GM23338 (cell line): Measurements from ENCODE around the gene RYR2. TPM values are rescaled to one million over a fixed set of nuclear protein-coding genes. Genes with fewer than 3 reads are reported as not detected.

Source experiments
- ATAC-seq: fragments of 200-7000 bp; cut with Tn5 transposase; 3 replicates; pipeline ENCODE4 v1.9.1; 2020
- DNase-seq: peaks from one replicate; pipeline ENCODE4 v3.0.0-alpha.2; 2015; ENCODE audit warnings: low spot score
- H2AFZ ChIP-seq: fragments of 200-600 bp; sonication (generic); 2 replicates; pipeline ENCODE4 v1.8.0; 2016; ENCODE audit warnings: antibody characterized with exemption, mild to moderate bottlenecking, moderate library complexity
- H3F3A ChIP-seq: fragments of 200-600 bp; sonication (generic); replicated peaks from 2 replicates; pipeline ENCODE4 v1.8.0; 2017; ENCODE audit warnings: antibody characterized with exemption, mixed run types, low read depth
- H3K27ac ChIP-seq: fragments of 200-600 bp; sonication (generic); 2 replicates; pipeline ENCODE4 v1.6.1; 2016; ENCODE audit warnings: low read depth
- H3K27me3 ChIP-seq: fragments of 200-600 bp; sonication (generic); 2 replicates; pipeline ENCODE4 v1.8.0; 2016; ENCODE audit warnings: mild to moderate bottlenecking, mixed run types, moderate library complexity; ENCODE audit not compliant: insufficient read depth
- H3K36me3 ChIP-seq: fragments of 200-600 bp; sonication (generic); 2 replicates; pipeline ENCODE4 v1.8.0; 2016; ENCODE audit warnings: mild to moderate bottlenecking; ENCODE audit not compliant: insufficient read depth
- H3K4me1 ChIP-seq: fragments of 200-600 bp; sonication (generic); 2 replicates; pipeline ENCODE4 v1.8.0; 2016; ENCODE audit warnings: mild to moderate bottlenecking, moderate library complexity; ENCODE audit not compliant: insufficient read depth
- H3K4me2 ChIP-seq: fragments of 200-600 bp; sonication (generic); 2 replicates; pipeline ENCODE4 v1.7.1; 2017; ENCODE audit warnings: mixed run types
- H3K4me3 ChIP-seq: fragments of 200-600 bp; sonication (generic); 2 replicates; pipeline ENCODE4 v1.6.1; 2016; ENCODE audit warnings: mixed run types
- H3K79me2 ChIP-seq: fragments of 200-600 bp; sonication (generic); replicated peaks from 2 replicates; pipeline ENCODE4 v1.8.0; 2017; ENCODE audit warnings: mild to moderate bottlenecking; ENCODE audit not compliant: insufficient read depth
- H3K9me2 ChIP-seq: fragments of 200-600 bp; sonication (generic); 2 replicates; pipeline ENCODE4 v1.8.0; 2017; ENCODE audit not compliant: insufficient read depth
- H4K20me1 ChIP-seq: fragments of 200-600 bp; sonication (generic); replicated peaks from 2 replicates; pipeline ENCODE4 v1.8.0; 2017; ENCODE audit warnings: mild to moderate bottlenecking; ENCODE audit not compliant: insufficient read depth
- H3K27ac Mint-ChIP-seq: 2 replicates; pipeline ENCODE4 v1.8.0; 2020; ENCODE audit warnings: inconsistent platforms, mild to moderate bottlenecking, moderate library complexity, mixed read lengths
- H3K27me3 Mint-ChIP-seq: 3 replicates; pipeline ENCODE4 v1.8.0; 2022; ENCODE audit warnings: low read depth, mild to moderate bottlenecking, moderate library complexity, mixed read lengths, inconsistent platforms; ENCODE audit not compliant: insufficient read depth, poor library complexity
- H3K36me3 Mint-ChIP-seq: 3 replicates; pipeline ENCODE4 v1.8.0; 2021; ENCODE audit warnings: low read depth, mild to moderate bottlenecking, inconsistent platforms, moderate library complexity, mixed read lengths
- H3K4me1 Mint-ChIP-seq: 3 replicates; pipeline ENCODE4 v1.8.0; 2020; ENCODE audit warnings: mild to moderate bottlenecking, inconsistent platforms, mixed read lengths
- H3K4me3 Mint-ChIP-seq: 3 replicates; pipeline ENCODE4 v1.8.0; 2021; ENCODE audit warnings: moderate library complexity, mild to moderate bottlenecking, inconsistent platforms, mixed read lengths
- H3K9me3 Mint-ChIP-seq: 3 replicates; pipeline ENCODE4 v1.8.0; 2020; ENCODE audit warnings: moderate library complexity, mild to moderate bottlenecking, inconsistent platforms, mixed read lengths
- CREB1 ChIP-seq: fragments of 250-450 bp; sonication (Bioruptor Pico); IDR thresholded peaks from 2 replicates; pipeline ENCODE4 v1.5.0; 2020; ENCODE audit warnings: low read depth, mild to moderate bottlenecking, moderate library complexity
- EZH2 ChIP-seq: fragments of 200-600 bp; sonication (generic); IDR thresholded peaks from one replicate; pipeline ENCODE4 v1.8.0; 2017; ENCODE audit warnings: antibody characterized with exemption, mild to moderate bottlenecking, low read depth; ENCODE audit not compliant: unreplicated experiment
- EZH2phosphoT487 ChIP-seq: fragments of 200-600 bp; sonication (generic); IDR thresholded peaks from one replicate; pipeline ENCODE4 v1.8.1; 2018; ENCODE audit warnings: antibody characterized with exemption; ENCODE audit not compliant: unreplicated experiment
- NANOG ChIP-seq: IDR thresholded peaks from 2 replicates; pipeline ENCODE4 v1.6.1; 2016; ENCODE audit warnings: antibody characterized with exemption, borderline replicate concordance
- STAT1 ChIP-seq: IDR thresholded peaks from one replicate; pipeline ENCODE4 v1.6.1; 2016; ENCODE audit warnings: antibody characterized with exemption; ENCODE audit not compliant: unreplicated experiment
- ZNF114 ChIP-seq: fragments of 250-450 bp; sonication (Bioruptor Pico); IDR thresholded peaks from 2 replicates; pipeline ENCODE4 v1.5.0; 2020; ENCODE audit warnings: mild to moderate bottlenecking, moderate library complexity
- ZNF331 ChIP-seq: fragments of 250-450 bp; sonication (Bioruptor Pico); IDR thresholded peaks from 2 replicates; pipeline ENCODE4 v1.5.0; 2020; ENCODE audit warnings: low read depth, mild to moderate bottlenecking, moderate library complexity
- polyA plus RNA-seq: library from polyadenylated mRNA; unstranded; fragments of >200 nt; fragmentation: Nextera tagmentation; extraction: Ambion mirVana; gene quantifications from 2 replicates; pipeline ENCODE4 v1.2.1, GENCODE V29; 2016
- total RNA-seq: library from RNA; depleted of rRNA; stranded (reverse); fragments of >200 nt; shearing (Covaris generic); gene quantifications from 2 replicates; pipeline ENCODE4 v1.2.3, GENCODE V29; 2014
- TF ChIP-seq, protein P1 (sequence below), 2 experiments: fragments of 200-600 bp in 1 of 2; sonication (generic) in 1 of 2; conservative IDR thresholded peaks; 2 replicates each; pipeline versions ENCODE4 v1.5.1 to v1.6.1; 2016 to 2017; ENCODE audit warnings: antibody characterized with exemption in 2 of 2, low read depth in 2 of 2, mild to moderate bottlenecking in 2 of 2, moderate library complexity in 1 of 2
- TF ChIP-seq, protein P2 (sequence below): fragments of 250-450 bp; sonication (Bioruptor Pico); IDR thresholded peaks from 2 replicates; pipeline ENCODE4 v1.5.0; 2020; ENCODE audit warnings: mild to moderate bottlenecking, moderate library complexity
- TF ChIP-seq, protein P3 (sequence below): IDR thresholded peaks from 2 replicates; pipeline ENCODE4 v1.6.1; 2016; ENCODE audit warnings: antibody characterized with exemption
- TF ChIP-seq, protein P4 (sequence below): IDR thresholded peaks from one replicate; pipeline ENCODE4 v1.6.1; 2018; ENCODE audit warnings: antibody characterized with exemption; ENCODE audit not compliant: unreplicated experiment

The RYR2 gene
- total and polyA plus RNA-seq, 2 experiments from 2014 or later: 8.9 to 10.0 TPM

DNA sequence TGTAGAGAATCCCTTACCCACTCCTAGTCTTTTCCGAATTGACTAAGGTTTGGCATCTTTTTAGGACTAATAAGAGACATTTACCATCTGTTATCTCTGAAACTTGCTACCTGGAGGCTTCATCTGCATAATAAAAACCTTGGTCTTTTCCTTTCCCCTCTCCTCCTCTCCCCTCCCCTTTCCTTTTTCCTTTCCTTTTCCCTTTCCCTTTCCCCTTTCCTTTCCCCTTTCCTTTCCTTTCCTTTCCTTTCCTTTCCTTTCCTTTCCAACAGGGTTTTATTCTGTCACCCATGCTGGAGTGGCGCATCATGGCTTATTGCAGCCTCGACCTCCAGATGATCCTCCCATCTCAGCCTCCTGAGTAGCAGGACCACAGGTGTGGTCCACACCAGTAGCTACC lies 195.7 kb downstream of the RYR2 start:
- peaks cover 5% of the 10 kb centered on the region; the same call in 2 of the 3 replicates for H3K9me3 Mint-ChIP-seq
- Histone ChIP-seq H3K79me2 (peaks cover 32% of the 10 kb centered on the region), H3K36me3 (no peaks in the 10 kb centered on the region), H3K4me2 (no peak overlapping the region), H3K4me3 (no peak overlapping the region), H3K4me1 (peaks cover 32% of the 10 kb centered on the region), H3F3A (no peaks in the 10 kb centered on the region), H2AFZ (no peak overlapping the region), H3K27me3 (no peaks in the 10 kb centered on the region), H3K27ac (no peak overlapping the region), H4K20me1 (no peaks in the 10 kb centered on the region), H3K9me2 (peaks cover 13% of the 10 kb centered on the region)
- H3K36me3 Mint-ChIP-seq: peaks cover 15% of the 10 kb centered on the region
- H3K27ac Mint-ChIP-seq: no peak overlapping the region
- no peak overlapping the region for H3K4me3 Mint-ChIP-seq
- peaks cover 4% of the 10 kb centered on the region for H3K27me3 Mint-ChIP-seq
- peaks cover 38% of the 10 kb centered on the region for H3K4me1 Mint-ChIP-seq
- DNase-seq (no peak), ATAC-seq (no peak)
- TF ChIP-seq EZH2phosphoT487 (no peak), NANOG (no peak), CREB1 (CRISPR knock-in tag) (no peak), STAT1 (no peak), EZH2 (no peak), ZNF331 (CRISPR knock-in tag) (no peak), ZNF114 (CRISPR knock-in tag) (no peak)
- TF ChIP-seq, protein P1, sequence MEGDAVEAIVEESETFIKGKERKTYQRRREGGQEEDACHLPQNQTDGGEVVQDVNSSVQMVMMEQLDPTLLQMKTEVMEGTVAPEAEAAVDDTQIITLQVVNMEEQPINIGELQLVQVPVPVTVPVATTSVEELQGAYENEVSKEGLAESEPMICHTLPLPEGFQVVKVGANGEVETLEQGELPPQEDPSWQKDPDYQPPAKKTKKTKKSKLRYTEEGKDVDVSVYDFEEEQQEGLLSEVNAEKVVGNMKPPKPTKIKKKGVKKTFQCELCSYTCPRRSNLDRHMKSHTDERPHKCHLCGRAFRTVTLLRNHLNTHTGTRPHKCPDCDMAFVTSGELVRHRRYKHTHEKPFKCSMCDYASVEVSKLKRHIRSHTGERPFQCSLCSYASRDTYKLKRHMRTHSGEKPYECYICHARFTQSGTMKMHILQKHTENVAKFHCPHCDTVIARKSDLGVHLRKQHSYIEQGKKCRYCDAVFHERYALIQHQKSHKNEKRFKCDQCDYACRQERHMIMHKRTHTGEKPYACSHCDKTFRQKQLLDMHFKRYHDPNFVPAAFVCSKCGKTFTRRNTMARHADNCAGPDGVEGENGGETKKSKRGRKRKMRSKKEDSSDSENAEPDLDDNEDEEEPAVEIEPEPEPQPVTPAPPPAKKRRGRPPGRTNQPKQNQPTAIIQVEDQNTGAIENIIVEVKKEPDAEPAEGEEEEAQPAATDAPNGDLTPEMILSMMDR (conservative IDR thresholded peaks at IDR 0.05; ENCODE audit: low read depth in 2 of 2): no peak
- TF ChIP-seq, protein P2, sequence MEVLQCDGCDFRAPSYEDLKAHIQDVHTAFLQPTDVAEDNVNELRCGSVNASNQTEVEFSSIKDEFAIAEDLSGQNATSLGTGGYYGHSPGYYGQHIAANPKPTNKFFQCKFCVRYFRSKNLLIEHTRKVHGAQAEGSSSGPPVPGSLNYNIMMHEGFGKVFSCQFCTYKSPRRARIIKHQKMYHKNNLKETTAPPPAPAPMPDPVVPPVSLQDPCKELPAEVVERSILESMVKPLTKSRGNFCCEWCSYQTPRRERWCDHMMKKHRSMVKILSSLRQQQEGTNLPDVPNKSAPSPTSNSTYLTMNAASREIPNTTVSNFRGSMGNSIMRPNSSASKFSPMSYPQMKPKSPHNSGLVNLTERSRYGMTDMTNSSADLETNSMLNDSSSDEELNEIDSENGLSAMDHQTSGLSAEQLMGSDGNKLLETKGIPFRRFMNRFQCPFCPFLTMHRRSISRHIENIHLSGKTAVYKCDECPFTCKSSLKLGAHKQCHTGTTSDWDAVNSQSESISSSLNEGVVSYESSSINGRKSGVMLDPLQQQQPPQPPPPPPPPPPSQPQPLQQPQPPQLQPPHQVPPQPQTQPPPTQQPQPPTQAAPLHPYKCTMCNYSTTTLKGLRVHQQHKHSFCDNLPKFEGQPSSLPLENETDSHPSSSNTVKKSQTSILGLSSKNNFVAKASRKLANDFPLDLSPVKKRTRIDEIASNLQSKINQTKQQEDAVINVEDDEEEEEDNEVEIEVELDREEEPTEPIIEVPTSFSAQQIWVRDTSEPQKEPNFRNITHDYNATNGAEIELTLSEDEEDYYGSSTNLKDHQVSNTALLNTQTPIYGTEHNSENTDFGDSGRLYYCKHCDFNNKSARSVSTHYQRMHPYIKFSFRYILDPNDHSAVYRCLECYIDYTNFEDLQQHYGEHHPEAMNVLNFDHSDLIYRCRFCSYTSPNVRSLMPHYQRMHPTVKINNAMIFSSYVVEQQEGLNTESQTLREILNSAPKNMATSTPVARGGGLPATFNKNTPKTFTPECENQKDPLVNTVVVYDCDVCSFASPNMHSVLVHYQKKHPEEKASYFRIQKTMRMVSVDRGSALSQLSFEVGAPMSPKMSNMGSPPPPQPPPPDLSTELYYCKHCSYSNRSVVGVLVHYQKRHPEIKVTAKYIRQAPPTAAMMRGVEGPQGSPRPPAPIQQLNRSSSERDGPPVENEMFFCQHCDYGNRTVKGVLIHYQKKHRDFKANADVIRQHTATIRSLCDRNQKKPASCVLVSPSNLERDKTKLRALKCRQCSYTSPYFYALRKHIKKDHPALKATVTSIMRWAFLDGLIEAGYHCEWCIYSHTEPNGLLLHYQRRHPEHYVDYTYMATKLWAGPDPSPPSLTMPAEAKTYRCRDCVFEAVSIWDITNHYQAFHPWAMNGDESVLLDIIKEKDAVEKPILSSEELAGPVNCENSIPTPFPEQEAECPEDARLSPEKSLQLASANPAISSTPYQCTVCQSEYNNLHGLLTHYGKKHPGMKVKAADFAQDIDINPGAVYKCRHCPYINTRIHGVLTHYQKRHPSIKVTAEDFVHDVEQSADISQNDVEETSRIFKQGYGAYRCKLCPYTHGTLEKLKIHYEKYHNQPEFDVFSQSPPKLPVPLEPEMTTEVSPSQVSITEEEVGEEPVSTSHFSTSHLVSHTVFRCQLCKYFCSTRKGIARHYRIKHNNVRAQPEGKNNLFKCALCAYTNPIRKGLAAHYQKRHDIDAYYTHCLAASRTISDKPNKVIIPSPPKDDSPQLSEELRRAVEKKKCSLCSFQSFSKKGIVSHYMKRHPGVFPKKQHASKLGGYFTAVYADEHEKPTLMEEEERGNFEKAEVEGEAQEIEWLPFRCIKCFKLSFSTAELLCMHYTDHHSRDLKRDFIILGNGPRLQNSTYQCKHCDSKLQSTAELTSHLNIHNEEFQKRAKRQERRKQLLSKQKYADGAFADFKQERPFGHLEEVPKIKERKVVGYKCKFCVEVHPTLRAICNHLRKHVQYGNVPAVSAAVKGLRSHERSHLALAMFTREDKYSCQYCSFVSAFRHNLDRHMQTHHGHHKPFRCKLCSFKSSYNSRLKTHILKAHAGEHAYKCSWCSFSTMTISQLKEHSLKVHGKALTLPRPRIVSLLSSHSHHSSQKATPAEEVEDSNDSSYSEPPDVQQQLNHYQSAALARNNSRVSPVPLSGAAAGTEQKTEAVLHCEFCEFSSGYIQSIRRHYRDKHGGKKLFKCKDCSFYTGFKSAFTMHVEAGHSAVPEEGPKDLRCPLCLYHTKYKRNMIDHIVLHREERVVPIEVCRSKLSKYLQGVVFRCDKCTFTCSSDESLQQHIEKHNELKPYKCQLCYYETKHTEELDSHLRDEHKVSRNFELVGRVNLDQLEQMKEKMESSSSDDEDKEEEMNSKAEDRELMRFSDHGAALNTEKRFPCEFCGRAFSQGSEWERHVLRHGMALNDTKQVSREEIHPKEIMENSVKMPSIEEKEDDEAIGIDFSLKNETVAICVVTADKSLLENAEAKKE (CRISPR knock-in tag): no peak
- TF ChIP-seq, protein P3, sequence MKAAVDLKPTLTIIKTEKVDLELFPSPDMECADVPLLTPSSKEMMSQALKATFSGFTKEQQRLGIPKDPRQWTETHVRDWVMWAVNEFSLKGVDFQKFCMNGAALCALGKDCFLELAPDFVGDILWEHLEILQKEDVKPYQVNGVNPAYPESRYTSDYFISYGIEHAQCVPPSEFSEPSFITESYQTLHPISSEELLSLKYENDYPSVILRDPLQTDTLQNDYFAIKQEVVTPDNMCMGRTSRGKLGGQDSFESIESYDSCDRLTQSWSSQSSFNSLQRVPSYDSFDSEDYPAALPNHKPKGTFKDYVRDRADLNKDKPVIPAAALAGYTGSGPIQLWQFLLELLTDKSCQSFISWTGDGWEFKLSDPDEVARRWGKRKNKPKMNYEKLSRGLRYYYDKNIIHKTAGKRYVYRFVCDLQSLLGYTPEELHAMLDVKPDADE: no peak
- TF ChIP-seq, protein P4, sequence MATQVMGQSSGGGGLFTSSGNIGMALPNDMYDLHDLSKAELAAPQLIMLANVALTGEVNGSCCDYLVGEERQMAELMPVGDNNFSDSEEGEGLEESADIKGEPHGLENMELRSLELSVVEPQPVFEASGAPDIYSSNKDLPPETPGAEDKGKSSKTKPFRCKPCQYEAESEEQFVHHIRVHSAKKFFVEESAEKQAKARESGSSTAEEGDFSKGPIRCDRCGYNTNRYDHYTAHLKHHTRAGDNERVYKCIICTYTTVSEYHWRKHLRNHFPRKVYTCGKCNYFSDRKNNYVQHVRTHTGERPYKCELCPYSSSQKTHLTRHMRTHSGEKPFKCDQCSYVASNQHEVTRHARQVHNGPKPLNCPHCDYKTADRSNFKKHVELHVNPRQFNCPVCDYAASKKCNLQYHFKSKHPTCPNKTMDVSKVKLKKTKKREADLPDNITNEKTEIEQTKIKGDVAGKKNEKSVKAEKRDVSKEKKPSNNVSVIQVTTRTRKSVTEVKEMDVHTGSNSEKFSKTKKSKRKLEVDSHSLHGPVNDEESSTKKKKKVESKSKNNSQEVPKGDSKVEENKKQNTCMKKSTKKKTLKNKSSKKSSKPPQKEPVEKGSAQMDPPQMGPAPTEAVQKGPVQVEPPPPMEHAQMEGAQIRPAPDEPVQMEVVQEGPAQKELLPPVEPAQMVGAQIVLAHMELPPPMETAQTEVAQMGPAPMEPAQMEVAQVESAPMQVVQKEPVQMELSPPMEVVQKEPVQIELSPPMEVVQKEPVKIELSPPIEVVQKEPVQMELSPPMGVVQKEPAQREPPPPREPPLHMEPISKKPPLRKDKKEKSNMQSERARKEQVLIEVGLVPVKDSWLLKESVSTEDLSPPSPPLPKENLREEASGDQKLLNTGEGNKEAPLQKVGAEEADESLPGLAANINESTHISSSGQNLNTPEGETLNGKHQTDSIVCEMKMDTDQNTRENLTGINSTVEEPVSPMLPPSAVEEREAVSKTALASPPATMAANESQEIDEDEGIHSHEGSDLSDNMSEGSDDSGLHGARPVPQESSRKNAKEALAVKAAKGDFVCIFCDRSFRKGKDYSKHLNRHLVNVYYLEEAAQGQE: no peak
